IgD-negative memory B cell (primary cell): ENCODE results near the gene GALNT9. TPM values are rescaled to one million over a fixed set of nuclear protein-coding genes. Genes with fewer than 3 reads are reported as not detected.

ENCODE experiments used
- H3K27ac Mint-ChIP-seq, 3 donors: one replicate each; pipeline ENCODE4 v1.8.0; 2020 to 2022; ENCODE audit warnings: mild to moderate bottlenecking in 3 of 3, mixed read lengths in 3 of 3, moderate library complexity in 1 of 3
- H3K27me3 Mint-ChIP-seq: one replicate; pipeline ENCODE4 v1.8.0; 2021; ENCODE audit warnings: mixed read lengths
- H3K36me3 Mint-ChIP-seq: one replicate; pipeline ENCODE4 v1.8.0; 2020; ENCODE audit warnings: mild to moderate bottlenecking, mixed read lengths
- H3K4me1 Mint-ChIP-seq, 3 donors: one replicate each; pipeline ENCODE4 v1.8.0; 2020 to 2022; ENCODE audit warnings: mixed read lengths in 3 of 3, mild to moderate bottlenecking in 1 of 3
- H3K4me3 Mint-ChIP-seq, 4 donors: one replicate each; pipeline ENCODE4 v1.8.0; 2020 to 2022; ENCODE audit warnings: mild to moderate bottlenecking in 4 of 4, mixed read lengths in 4 of 4, moderate library complexity in 3 of 4
- H3K9me3 Mint-ChIP-seq, 3 donors: one replicate each; pipeline ENCODE4 v1.8.0; 2020 to 2021; ENCODE audit warnings: mixed read lengths in 3 of 3, mild to moderate bottlenecking in 1 of 3
- polyA plus RNA-seq: library from polyadenylated mRNA; unstranded; fragments of 300-500 nt; fragmentation: Illumina TruSeq; gene quantifications from one replicate; pipeline ENCODE4 v1.2.3, GENCODE V29; 2021

GALNT9 gene
- polyA plus RNA-seq, 1 donor from 2014 or later = 1.5 TPM

DNA sequence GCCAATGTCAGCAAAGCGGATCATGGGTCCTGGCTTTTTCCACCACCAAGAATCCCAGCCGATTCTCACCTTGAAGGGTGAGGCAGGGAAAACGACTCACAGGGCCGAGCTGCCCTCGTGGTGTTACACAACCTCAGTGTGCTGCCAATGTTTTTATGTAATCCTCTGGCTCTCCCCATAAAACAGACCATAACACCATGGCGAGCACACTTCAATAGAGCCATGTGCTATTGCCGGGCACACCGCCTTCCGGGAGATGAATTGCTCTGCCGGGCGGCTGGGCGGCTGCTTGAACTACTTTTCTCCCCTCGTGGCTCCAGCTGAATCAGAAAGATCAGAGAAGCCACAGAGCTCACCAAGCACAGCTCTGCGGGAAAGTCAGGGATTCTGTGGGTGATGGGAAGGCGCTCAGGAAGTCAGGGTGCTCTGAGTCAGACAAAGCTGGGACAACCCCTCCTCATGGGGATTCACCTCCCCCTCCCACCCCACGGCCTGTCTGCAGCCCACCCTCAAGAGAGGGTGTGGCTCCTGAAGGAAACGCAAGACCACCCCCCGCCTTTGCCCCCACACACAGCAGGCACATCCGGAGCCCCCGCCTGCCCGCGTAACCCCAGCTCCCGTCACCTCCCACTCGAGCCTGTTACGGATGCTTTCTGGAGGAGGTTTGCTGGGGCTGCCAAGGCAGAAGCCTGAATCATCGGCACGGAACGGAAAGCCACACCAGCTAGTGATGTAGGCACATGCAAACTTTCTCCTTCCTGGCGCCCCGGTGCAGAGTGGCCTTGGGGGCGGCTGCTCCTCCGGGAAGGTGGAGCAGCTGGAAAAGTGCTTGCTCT is 1.8 kb downstream of the GALNT9 start:
- Mint-ChIP-seq H3K36me3 (no peaks in the 10 kb centered on the region), H3K4me3 (peak overlapping the region in 1 of 4 donors; percentile 45), H3K27ac (no peak overlapping the region), H3K4me1 (peaks cover 0 to 8% (median 2%) of the 10 kb centered on the region in 3 donors), H3K27me3 (peaks cover 40% of the 10 kb centered on the region), H3K9me3 (peaks cover 0 to 4% (median 0%) of the 10 kb centered on the region in 3 donors)

DNA sequence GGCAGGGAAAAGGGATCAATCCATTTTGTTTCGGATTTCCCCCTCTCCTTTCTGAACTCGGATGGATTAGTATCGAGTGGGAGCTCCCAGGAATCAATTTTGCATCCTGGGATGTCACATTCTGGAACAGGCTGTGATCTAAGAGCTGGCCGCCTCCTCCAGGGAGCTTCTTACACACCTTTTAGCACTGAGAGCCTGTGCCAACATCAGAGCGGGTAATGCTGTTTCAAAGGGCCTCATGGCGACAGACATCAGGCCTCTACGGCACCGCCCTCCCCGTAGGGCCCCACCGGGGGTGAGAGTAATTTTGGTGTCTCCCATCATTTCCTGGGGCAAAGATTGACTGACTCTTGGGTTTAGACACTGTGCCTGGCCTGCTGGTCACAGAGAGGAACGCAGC is 2.7 kb downstream of the GALNT9 start:
- Mint-ChIP-seq H3K9me3 (peaks cover 0 to 4% (median 0%) of the 10 kb centered on the region in 3 donors), H3K27me3 (peaks cover 40% of the 10 kb centered on the region)

DNA sequence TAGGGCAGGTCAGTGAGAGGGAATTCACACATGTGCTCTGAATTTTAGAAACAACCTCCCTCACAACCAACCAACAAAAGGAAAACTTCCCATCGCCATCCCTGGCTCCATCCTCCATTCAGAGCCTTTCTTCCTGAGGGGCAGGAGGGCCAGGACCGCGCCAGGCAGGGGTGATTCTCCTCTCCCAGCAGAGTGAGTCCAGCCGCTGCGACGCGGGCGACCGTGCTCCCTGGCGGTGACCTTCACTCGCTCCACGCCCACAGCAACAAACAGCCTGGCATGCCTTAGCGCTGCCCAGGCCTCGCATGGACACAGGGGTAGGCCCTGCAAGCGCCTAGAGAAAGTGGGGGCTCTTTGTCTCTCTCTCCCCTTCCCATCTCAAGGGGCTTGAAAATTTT is 3.7 kb downstream of the GALNT9 start:
- H3K27me3 Mint-ChIP-seq = peaks cover 40% of the 10 kb centered on the region
- H3K27ac Mint-ChIP-seq = no peak overlapping the region
- H3K9me3 Mint-ChIP-seq = peaks cover 0 to 3% (median 0%) of the 10 kb centered on the region in 3 donors
- peaks cover 0 to 8% (median 2%) of the 10 kb centered on the region in 3 donors for H3K4me1 Mint-ChIP-seq
- no peaks in the 10 kb centered on the region for H3K36me3 Mint-ChIP-seq
- H3K4me3 Mint-ChIP-seq = no peak overlapping the region

More for the DNA sequence above, 2.7 kb downstream of the GALNT9 start:
- Mint-ChIP-seq H3K4me3 (no peak overlapping the region), H3K4me1 (peaks cover 0 to 8% (median 2%) of the 10 kb centered on the region in 3 donors), H3K36me3 (no peaks in the 10 kb centered on the region), H3K27ac (no peak overlapping the region)

DNA sequence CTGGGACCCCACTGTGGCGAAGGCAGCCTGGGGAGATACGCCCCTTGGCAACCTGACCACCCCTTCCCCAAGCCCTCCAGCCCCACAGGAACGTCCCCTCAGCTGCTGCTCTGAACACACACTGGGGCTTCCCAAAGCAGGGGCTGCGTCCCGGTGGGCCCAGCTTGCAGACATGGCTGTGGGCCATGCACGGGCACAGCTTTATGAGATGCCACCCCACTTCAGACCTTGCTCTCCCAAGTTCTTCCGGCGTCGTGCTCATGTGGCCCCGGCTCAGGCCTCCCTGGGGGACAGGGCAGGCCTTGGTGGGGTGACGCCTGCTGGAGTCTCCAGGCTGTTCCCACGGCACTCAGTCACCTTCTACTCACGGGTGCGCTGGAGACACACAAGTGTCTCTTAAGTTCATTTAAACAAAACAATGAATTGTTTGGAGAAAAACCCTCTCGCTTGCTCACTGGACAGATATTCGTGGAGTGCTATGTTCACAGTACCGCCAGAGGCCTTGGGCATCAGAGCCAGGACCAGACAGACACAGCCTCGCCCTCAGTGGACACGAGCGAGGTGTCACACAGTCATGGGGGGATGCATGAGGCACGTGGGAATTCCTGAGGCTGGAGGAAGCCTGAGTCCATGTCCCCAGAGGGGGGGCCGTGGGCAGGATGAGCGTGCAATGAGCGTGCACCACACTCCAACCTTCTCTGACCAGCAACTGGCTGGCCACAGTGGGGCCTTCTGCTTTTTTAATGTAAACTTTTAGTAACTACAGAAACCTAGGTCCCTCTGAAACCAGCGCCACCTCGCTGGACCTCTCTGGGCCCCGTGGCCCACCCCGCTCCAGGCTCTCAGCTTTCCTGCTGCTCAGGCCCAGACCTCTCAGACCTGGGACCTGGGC is 4.3 kb downstream of the GALNT9 start:
- Mint-ChIP-seq H3K27ac (no peak overlapping the region), H3K4me3 (peak overlapping the region in 1 of 4 donors; percentile 73), H3K27me3 (peaks cover 35% of the 10 kb centered on the region), H3K36me3 (no peaks in the 10 kb centered on the region), H3K9me3 (no peaks in the 10 kb centered on the region), H3K4me1 (peaks cover 0 to 3% (median 0%) of the 10 kb centered on the region in 3 donors)

DNA sequence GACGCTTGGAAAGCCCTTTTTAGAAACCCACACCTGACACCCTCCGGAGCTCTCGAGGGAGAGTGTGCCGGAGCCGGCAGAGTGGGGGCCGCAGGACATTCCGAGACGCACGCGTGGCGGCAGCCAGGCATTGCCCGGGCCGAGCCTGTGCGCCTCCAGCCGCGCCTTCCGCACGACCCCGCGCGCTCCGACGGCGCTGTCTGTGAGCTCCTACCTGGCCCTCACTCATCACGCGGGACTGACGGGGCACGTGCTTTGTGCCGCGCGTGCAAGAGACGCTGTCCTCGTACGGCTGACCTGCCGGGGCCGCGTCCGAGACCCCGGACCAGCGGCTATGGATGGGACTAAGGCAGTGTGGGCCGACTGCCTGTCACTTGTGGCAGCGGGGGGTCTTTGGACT is 5.2 kb downstream of the GALNT9 start:
- H3K4me1 Mint-ChIP-seq = peaks cover 0 to 3% (median 0%) of the 10 kb centered on the region in 3 donors
- H3K9me3 Mint-ChIP-seq = no peaks in the 10 kb centered on the region
- H3K27ac Mint-ChIP-seq = no peak overlapping the region
- no peak overlapping the region for H3K4me3 Mint-ChIP-seq
- peaks cover 35% of the 10 kb centered on the region for H3K27me3 Mint-ChIP-seq
- no peaks in the 10 kb centered on the region for H3K36me3 Mint-ChIP-seq

DNA sequence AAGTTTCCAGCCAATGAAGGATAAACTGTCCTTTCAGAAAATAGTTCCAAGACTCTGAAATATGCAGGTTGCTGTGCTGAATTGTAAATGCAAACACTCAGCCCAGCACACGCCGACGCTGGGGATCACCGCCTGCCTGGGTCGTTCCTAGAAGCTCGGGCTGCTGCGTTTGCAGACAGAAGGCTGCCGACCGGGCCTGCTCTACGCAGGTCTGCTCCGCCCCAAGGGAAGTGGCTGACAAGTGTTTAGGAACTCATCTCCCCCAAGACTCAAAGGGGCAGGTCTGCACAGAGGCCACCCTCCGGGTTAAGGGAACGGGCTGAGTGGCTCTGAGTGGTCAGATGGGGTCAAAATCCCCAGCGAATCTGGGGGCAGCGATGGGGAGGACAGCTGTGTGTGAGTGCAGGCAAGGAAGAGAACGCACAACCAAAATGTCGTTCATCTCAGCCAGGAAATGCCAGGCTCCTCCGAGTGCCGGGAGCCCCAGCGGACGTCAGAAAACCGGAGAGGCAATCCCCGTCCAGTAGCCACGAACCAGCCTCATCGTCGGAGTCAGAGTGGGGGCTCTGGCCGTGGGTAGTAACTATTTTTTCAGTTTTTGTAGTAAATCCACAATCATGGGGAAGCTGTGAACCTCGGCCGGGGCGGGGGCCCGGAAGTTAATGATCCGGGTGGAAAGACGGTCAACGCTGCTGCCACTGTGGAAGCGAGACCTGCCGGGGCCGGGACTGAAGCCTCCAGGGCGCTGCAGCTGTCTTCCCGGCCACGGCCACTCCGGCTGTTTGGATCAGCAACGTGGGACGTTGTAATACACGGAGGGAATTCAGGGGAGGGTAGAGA is 6.0 kb downstream of the GALNT9 start:
- no peaks in the 10 kb centered on the region for H3K9me3 Mint-ChIP-seq
- H3K4me1 Mint-ChIP-seq = peaks cover 0 to 2% (median 0%) of the 10 kb centered on the region in 3 donors
- H3K27me3 Mint-ChIP-seq = peaks cover 33% of the 10 kb centered on the region
- H3K36me3 Mint-ChIP-seq = no peaks in the 10 kb centered on the region
- H3K27ac Mint-ChIP-seq = peak overlapping the region in 1 of 3 donors; percentile 81
- H3K4me3 Mint-ChIP-seq = peak overlapping the region in 1 of 4 donors; percentile 41

DNA sequence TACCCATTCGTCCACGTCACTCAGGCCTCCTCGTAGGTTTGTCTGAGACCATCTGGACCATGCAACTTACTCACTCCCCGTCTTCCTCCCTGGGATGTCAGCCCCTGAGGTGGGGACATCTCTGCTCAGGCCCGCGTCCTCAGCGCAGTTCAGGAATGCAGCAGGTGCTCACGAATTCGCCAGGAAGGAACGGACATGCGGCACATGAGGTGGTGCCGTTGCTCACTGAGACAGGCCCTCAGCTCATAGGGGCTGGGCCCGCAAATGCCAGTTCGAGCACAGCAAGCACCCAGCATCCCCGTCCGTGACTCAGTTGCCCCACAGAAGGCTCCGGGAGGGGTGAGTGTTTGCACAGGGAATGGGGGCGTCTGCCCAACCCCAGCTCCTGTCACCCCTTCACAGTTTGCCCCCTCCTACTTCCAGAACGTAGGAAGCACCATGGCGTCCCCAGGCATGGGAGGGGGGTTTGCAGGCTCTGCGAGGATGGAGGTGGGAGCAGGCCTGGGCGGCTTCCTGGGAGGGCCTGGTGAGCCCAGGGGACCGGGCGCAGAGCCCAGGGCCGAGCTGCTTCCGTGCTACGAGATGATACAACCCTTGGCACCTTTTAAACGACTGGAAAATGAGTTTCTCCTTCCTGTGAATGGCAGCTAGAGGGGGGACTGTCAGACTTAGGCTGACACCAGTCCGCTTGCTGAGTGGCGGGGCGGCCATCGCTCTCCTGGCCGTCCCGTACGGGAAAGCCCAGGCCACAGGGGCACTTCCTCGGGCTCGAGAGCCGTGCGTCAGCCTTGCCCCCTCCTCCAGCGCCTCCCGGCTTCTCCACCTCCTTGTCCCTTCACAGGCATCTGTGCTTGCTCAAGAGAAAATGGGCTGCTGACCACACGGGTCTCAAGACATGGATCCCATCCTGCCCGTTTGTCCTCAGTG is 6.9 kb downstream of the GALNT9 start:
- peaks cover 24% of the 10 kb centered on the region for H3K27me3 Mint-ChIP-seq
- no peaks in the 10 kb centered on the region for H3K9me3 Mint-ChIP-seq
- no peaks in the 10 kb centered on the region for H3K36me3 Mint-ChIP-seq
- H3K4me1 Mint-ChIP-seq = peaks cover 0 to 1% (median 0%) of the 10 kb centered on the region in 3 donors
- H3K27ac Mint-ChIP-seq = peak overlapping the region in 1 of 3 donors; percentile 16
- no peak overlapping the region for H3K4me3 Mint-ChIP-seq

DNA sequence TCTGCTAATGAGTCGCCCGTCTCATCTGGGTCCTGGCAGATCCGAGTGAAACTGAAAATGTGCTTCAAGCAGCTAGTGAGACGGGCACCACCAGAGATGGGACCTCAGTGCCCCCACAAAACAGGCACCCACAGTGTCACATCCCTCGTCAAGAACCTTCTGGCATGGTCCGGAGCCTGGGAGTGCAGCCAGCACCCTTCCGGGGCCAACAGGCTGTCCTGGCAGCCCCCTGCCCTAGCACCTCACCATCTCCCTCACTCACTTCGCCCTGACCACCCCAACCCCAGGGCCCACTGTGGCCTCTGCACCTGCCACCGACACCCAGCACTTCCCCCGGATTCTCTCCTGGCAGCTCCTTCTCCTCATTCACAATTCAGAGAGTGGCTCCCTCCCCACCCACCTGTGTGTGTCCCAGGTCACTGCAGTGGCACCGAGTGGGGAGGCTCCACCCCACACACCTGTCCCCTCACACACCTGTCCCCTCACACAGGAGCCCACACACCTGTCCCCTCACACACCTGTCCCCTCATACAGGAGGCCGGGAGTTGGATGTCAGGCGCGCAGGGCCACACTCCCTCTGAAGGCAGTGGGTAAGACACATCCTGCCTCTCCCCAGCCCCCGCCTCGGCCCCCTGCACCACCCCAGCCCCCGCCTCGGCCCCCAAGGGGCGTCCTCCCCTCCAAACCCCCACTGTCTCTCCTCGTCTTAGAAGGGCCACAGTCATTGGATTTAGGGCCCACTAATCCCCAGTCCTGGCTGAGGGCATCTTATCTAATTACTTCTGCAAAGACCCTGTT is 7.9 kb downstream of the GALNT9 start:
- Mint-ChIP-seq H3K36me3 (no peaks in the 10 kb centered on the region), H3K27ac (no peak overlapping the region), H3K27me3 (peaks cover 20% of the 10 kb centered on the region), H3K9me3 (no peaks in the 10 kb centered on the region), H3K4me3 (no peak overlapping the region), H3K4me1 (no peaks in the 10 kb centered on the region)

DNA sequence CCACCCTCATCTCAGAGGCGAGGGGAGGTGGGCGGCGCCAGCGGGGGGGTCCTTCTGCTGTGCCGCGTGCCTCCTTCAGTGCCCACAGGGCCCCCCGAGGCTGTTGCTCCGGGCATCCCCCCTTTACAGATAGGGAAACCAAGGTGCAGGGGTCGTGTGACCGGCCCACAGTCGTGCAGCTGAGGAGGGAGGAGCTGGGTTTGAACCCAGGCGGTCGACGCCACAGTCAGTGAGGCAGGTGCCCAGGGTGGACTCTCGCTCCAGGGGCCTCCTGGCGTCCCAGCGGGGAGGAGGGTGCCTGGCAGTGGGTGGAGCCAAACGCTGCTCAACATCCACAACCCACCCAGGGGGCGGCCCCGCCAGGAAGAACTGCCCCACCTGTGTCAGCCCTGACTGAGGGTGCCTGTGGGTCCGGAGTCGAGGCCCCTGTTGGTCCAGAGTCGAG is 8.6 kb downstream of the GALNT9 start:
- H3K36me3 Mint-ChIP-seq = no peaks in the 10 kb centered on the region
- H3K27ac Mint-ChIP-seq = no peak overlapping the region
- H3K4me1 Mint-ChIP-seq = no peaks in the 10 kb centered on the region
- H3K9me3 Mint-ChIP-seq = no peaks in the 10 kb centered on the region
- H3K27me3 Mint-ChIP-seq = peaks cover 16% of the 10 kb centered on the region
- H3K4me3 Mint-ChIP-seq = no peak overlapping the region

DNA sequence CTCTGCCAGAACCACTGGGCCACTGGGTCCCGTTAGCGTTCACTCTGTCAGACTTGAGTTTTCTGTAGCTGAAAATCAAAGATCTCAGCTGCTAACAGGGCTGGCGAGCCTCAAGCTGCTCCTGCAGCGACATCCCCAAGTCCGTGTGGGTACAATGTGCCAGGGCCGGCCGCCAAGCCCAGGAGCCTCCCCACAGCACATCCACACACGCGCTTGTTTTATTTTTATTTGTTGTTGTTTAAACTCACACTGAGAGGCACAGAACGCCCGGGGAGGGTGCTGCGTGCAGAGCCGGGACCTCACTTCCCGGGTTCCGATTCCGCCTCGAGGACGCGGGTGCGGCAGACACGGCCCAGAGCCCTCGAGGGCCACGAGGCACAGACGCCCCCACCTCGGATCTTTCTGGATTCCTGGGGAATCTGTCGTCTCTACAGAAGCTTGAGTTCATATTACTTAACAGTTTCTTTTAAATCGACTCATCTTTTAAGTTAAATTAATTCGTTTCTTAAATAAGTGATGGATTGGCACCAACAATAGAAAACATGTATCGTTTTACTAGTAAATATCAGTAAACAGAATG is 9.3 kb downstream of the GALNT9 start:
- peaks cover 13% of the 10 kb centered on the region for H3K27me3 Mint-ChIP-seq
- no peaks in the 10 kb centered on the region for H3K4me1 Mint-ChIP-seq
- H3K36me3 Mint-ChIP-seq = no peaks in the 10 kb centered on the region
- no peak overlapping the region for H3K4me3 Mint-ChIP-seq
- no peaks in the 10 kb centered on the region for H3K9me3 Mint-ChIP-seq
- no peak overlapping the region for H3K27ac Mint-ChIP-seq

DNA sequence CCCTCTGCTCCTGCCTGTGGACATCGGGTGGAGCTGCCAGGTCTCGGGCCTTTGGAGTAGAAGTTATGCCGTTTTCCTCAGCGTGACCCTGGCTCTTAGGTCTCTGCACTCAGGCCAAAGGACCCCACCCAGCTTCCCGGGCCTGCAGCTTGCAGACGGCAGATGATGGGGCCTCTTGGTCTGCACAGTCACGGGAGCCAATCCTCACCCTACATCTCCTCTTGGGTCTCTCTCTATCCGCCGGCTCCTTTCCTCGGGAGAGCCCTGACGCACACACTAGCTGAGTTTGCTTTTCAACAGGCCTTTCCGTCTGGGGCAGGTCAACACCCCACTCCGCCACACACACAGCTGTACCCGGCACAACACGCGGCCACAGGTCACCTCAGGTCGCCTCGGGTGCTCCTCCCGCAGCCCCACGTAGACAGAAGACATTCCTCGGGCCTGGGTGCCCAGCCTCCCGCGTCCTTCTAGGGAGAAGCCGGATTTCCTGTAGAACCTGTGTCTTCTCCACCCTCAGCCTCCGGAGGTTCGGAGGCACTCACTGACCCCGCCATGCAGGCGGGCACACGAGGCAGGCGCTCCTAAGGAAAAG is 9.9 kb downstream of the GALNT9 start:
- H3K36me3 Mint-ChIP-seq = no peaks in the 10 kb centered on the region
- H3K9me3 Mint-ChIP-seq = no peaks in the 10 kb centered on the region
- no peaks in the 10 kb centered on the region for H3K4me1 Mint-ChIP-seq
- no peak overlapping the region for H3K4me3 Mint-ChIP-seq
- no peak overlapping the region for H3K27ac Mint-ChIP-seq
- H3K27me3 Mint-ChIP-seq = peaks cover 8% of the 10 kb centered on the region

DNA sequence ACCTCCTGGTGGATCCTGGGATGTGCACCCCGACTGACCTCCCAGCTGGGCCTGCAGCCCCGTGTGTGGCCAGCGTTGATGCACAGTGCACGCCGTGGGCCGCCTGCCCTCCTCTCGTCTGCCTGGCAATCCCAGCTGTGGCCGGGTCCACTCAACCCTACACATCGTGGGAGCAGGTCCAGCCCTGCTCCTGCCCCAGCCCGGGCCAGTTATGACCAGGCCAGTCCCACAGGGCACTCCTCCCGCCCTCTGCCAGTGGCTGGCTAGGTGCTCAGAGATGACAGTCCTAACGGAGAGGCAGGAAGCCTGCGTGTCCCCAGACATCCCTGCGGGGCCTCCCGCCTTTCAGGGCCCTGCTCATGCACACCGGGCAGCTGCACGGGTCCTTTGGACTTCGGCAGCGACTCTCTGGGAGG is 10.8 kb downstream of the GALNT9 start:
- Mint-ChIP-seq H3K9me3 (peaks cover 0 to 3% (median 3%) of the 10 kb centered on the region in 3 donors), H3K27me3 (peaks cover 8% of the 10 kb centered on the region), H3K27ac (no peak overlapping the region), H3K4me1 (no peaks in the 10 kb centered on the region), H3K4me3 (no peak overlapping the region), H3K36me3 (no peaks in the 10 kb centered on the region)
